Adrenal gland (tissue), 12 donors: ENCODE results near the gene ITPR1. TPM values are rescaled to one million over a fixed set of nuclear protein-coding genes. Genes with fewer than 3 reads are reported as not detected.

Experiments used
- DNase-seq, 7 donors: peaks; one replicate each; pipeline ENCODE4 v3.0.0-alpha.2; 2019 to 2020
- H3K27ac ChIP-seq, 5 donors: fragments of 200-600 bp; sonication (generic) in 4 of 5; 1 replicate in 3 of 5; 2 replicates in 2 of 5; pipeline versions ENCODE4 v1.5.1 to v1.8.0; 2016 to 2020; ENCODE audit warnings: mild to moderate bottlenecking in 1 of 5
- H3K27me3 ChIP-seq: fragments of 200-600 bp; 2 replicates; pipeline ENCODE4 v1.8.0; 2021
- H3K36me3 ChIP-seq, 2 donors: fragments of 200-600 bp; replicated peaks in 1 of 2; 1 replicate in 1 of 2; 2 replicates in 1 of 2; pipeline versions ENCODE4 v1.5.1 to v1.8.0; 2018 to 2022
- H3K4me1 ChIP-seq, 2 donors: fragments of 200-600 bp; replicated peaks in 1 of 2; 1 replicate in 1 of 2; 2 replicates in 1 of 2; pipeline versions ENCODE4 v1.5.1 to v1.8.0; 2018 to 2021
- H3K4me3 ChIP-seq, 4 donors: fragments of 200-600 bp; sonication (generic) in 3 of 4; one replicate each; pipeline ENCODE4 v1.5.1; 2016 to 2018
- H3K9me3 ChIP-seq, 3 donors: fragments of 200-600 bp; sonication (generic) in 1 of 3; replicated peaks in 1 of 3; 1 replicate in 2 of 3; 2 replicates in 1 of 3; pipeline versions ENCODE4 v1.5.1 to v1.8.0; 2016 to 2021
- CTCF ChIP-seq, 6 experiments: fragments of 450-650 bp in 4 of 6; fragments of 200-600 bp in 2 of 6; sonication (generic) in 1 of 6; IDR thresholded peaks; 1 replicate in 5 of 6; 2 replicates in 1 of 6; pipeline versions ENCODE4 v1.5.1 to v1.8.0; 2016 to 2021; ENCODE audit warnings: antibody characterized with exemption in 6 of 6, mild to moderate bottlenecking in 2 of 6, moderate library complexity in 1 of 6
- POLR2A ChIP-seq, 2 donors: fragments of 450-650 bp; IDR thresholded peaks; one replicate each; pipeline ENCODE4 v1.6.1; 2017; ENCODE audit warnings: antibody characterized with exemption in 2 of 2, mild to moderate bottlenecking in 2 of 2, moderate library complexity in 1 of 2
- WGBS, 4 donors: extraction: QIAGEN DNeasy Blood & Tissue Kit in 2 of 4; methylation state at CpG; one replicate each; pipeline versions ENCODE4 v1.1.5 to v1.1.7; 2013 to 2017; 5-methylcytosine and 5-hydroxymethylcytosine counted together
- intact Hi-C, 2 donors: fragments of 100-400 bp; cut with DNase I; formaldehyde crosslinking; loops; one replicate each; pipeline versions ENCODE4 v1.14.1 to v1.15.0; 2022 to 2023
- polyA plus RNA-seq, 3 donors: library from polyadenylated mRNA; stranded (reverse); fragments of 200-250 nt in 2 of 3; fragments of 350-450 nt in 1 of 3; fragmentation: Illumina TruSeq in 1 of 3; extraction: RNeasy Lipid Tissue Mini Kit (QIAGEN cat#74804) in 1 of 3; gene quantifications; one replicate each; pipeline ENCODE4 v1.2.3, GENCODE V29; 2013 to 2014
- total RNA-seq, 9 donors: library from RNA; depleted of rRNA in 4 of 9; stranded (reverse); fragments of >200 nt in 4 of 9; fragments of 120-200 nt in 1 of 9; fragmentation: NEBNext Ultra II Directional in 1 of 9; extraction: Animal tissue kit (Norgen Biotek cat#: 25700) in 1 of 9; gene quantifications; one replicate each; pipeline versions ENCODE4 v1.1.0 to v1.2.4, GENCODE V29; 2013 to 2023
- donor health status: healthy with polysubstance abuse.
- donor health status: Bipolar disorder and iron deficiency.
- donor health status: DM: yes; HTN: yes; CAD: no.
- donor health status: DM: no; HTN: no; CAD: no.
- donor health status: DM: no; HTN: no; CAD: no.
- donor health status: DM: yes; HTN: yes; CAD: no.

ITPR1 gene
- total and polyA plus RNA-seq, 12 donors = 21.6 to 198 (median 76.6) TPM

GRCh38 chr3:4806535-4807108 lies 313.5 kb downstream of the ITPR1 start:
- intact Hi-C loops = no loop called here
- Histone ChIP-seq H3K27ac (no peak overlapping the region), H3K4me3 (no peak overlapping the region)

GRCh38 chr3:4807381-4808280 lies 314.5 kb downstream of the ITPR1 start:
- Histone ChIP-seq H3K27me3 (no peaks in the 10 kb centered on the region), H3K36me3 (peaks cover 0 to 6% of the 10 kb centered on the region in 2 donors)
- intact Hi-C loops = no loop called here

More at GRCh38 chr3:4806535-4807108, 313.5 kb downstream of the ITPR1 start:
- Histone ChIP-seq H3K27me3 (no peaks in the 10 kb centered on the region), H3K9me3 (no peaks in the 10 kb centered on the region), H3K36me3 (peaks cover 0 to 6% of the 10 kb centered on the region in 2 donors), H3K4me1 (no peaks in the 10 kb centered on the region)
- WGBS, 4 donors = 95 to 97% (median 97%) methylated on average over 6 of the region's 6 CpGs
- TF ChIP-seq POLR2A (IDR thresholded peaks at IDR 0.05) (no peak), CTCF (IDR thresholded peaks at IDR 0.05) (no peak)
- DNase-seq = no peak

GRCh38 chr3:4808637-4809036 lies 315.5 kb downstream of the ITPR1 start:
- no peak overlapping the region for H3K27ac ChIP-seq
- H3K4me1 ChIP-seq = no peaks in the 10 kb centered on the region
- WGBS, 4 donors = 76 to 94% (median 85%) methylated on average over 4 of the region's 4 CpGs
- no peak for DNase-seq
- intact Hi-C loops = no loop called here
- H3K9me3 ChIP-seq = no peaks in the 10 kb centered on the region
- H3K4me3 ChIP-seq = no peak overlapping the region
- TF ChIP-seq CTCF (IDR thresholded peaks at IDR 0.05) (no peak), POLR2A (IDR thresholded peaks at IDR 0.05) (no peak)
- no peaks in the 10 kb centered on the region for H3K27me3 ChIP-seq
- peaks cover 0 to under 1% of the 10 kb centered on the region in 2 donors for H3K36me3 ChIP-seq

More at GRCh38 chr3:4807381-4808280, 314.5 kb downstream of the ITPR1 start:
- DNase-seq = no peak
- Histone ChIP-seq H3K9me3 (no peaks in the 10 kb centered on the region), H3K4me1 (no peaks in the 10 kb centered on the region), H3K4me3 (no peak overlapping the region), H3K27ac (no peak overlapping the region)
- no peak for TF ChIP-seq CTCF (IDR thresholded peaks at IDR 0.05)
- no peak for TF ChIP-seq POLR2A (IDR thresholded peaks at IDR 0.05)
- WGBS, 4 donors = 93 to 94% (median 93%) methylated on average over 13 of the region's 13 CpGs

- Histone ChIP-seq H3K27me3 (no peaks in the 10 kb centered on the region), H3K27ac (no peak overlapping the region), H3K36me3 (peaks cover 0 to under 1% of the 10 kb centered on the region in 2 donors), H3K4me1 (no peaks in the 10 kb centered on the region), H3K9me3 (no peaks in the 10 kb centered on the region), H3K4me3 (no peak overlapping the region)
- intact Hi-C loops = no loop called here
- no peak for DNase-seq
- TF ChIP-seq CTCF (IDR thresholded peaks at IDR 0.05) (no peak), POLR2A (IDR thresholded peaks at IDR 0.05) (no peak)
- WGBS, 4 donors = 82 to 89% (median 85%) methylated on average over 3 of the region's 3 CpGs
Observed at GRCh38 chr3:4809922-4810321, 316.8 kb downstream of the ITPR1 start.
